HG03095 (cell line): ENCODE measurements around the gene KIF17.

Source experiments
- ATAC-seq: cut with Tn5 transposase; IDR thresholded peaks from one replicate; pipeline ENCODE4 v1.9.1; 2021; ENCODE audit warnings: moderate library complexity; ENCODE audit not compliant: unreplicated experiment

Gene KIF17

GRCh38 chr1:20663365-20663764, 54.4 kb downstream of the KIF17 start:
- ATAC-seq = no peak

- no peak for ATAC-seq
These were observed 55.7 kb downstream of the KIF17 start for GRCh38 chr1:20662110-20662475.

- peak; percentile 91 for ATAC-seq
These were observed 56.3 kb downstream of the KIF17 start, which contains the start of gene DDOST for GRCh38 chr1:20661207-20662109. DDOST (minus strand) TSS chr1:20661369; CDS start chr1:20661350, 19 bp downstream.

GRCh38 chr1:20660847-20661206, 57.0 kb downstream of the KIF17 start:
- ATAC-seq = no peak

- no peak for ATAC-seq
These were observed 57.4 kb downstream of the KIF17 start for GRCh38 chr1:20660363-20660762.

- ATAC-seq = no peak
These were observed 59.5 kb downstream of the KIF17 start for GRCh38 chr1:20658166-20658915.

- no peak for ATAC-seq
These were observed 60.8 kb downstream of the KIF17 start for GRCh38 chr1:20657024-20657423.

- no peak for ATAC-seq
These were observed 63.6 kb downstream of the KIF17 start for GRCh38 chr1:20654104-20654690.

GRCh38 chr1:20652300-20652699, 65.5 kb downstream of the KIF17 start:
- ATAC-seq = no peak

GRCh38 chr1:20648946-20649345, 68.9 kb downstream of the KIF17 start:
- no peak for ATAC-seq

GRCh38 chr1:20648438-20648837, 69.4 kb downstream of the KIF17 start:
- no peak for ATAC-seq

GRCh38 chr1:20645414-20645813, 72.4 kb downstream of the KIF17 start:
- ATAC-seq = no peak

GRCh38 chr1:20644416-20644815, 73.4 kb downstream of the KIF17 start:
- ATAC-seq = no peak

- no peak for ATAC-seq
These were observed 74.7 kb downstream of the KIF17 start for GRCh38 chr1:20643080-20643479.

- no peak for ATAC-seq
These were observed 75.8 kb downstream of the KIF17 start for GRCh38 chr1:20641975-20642374.

- ATAC-seq = no peak
These were observed 77.6 kb downstream of the KIF17 start for GRCh38 chr1:20640183-20640597.

GRCh38 chr1:20636785-20637347, 80.9 kb downstream of the KIF17 start:
- ATAC-seq = no peak

GRCh38 chr1:20634594-20635084, 83.2 kb downstream of the KIF17 start:
- ATAC-seq = no peak

GRCh38 chr1:20634065-20634593, 83.7 kb downstream of the KIF17 start:
- ATAC-seq = no peak

GRCh38 chr1:20633190-20634064, 84.4 kb downstream of the KIF17 start, which contains the start of gene PINK1:
PINK1 (plus strand) TSS chr1:20633458; CDS start chr1:20633549, 91 bp downstream.
- peak; percentile 55 for ATAC-seq
